ENCODE results near the gene NOC2L. TPM values are rescaled to one million over a fixed set of nuclear protein-coding genes. Genes with fewer than 3 reads are reported as not detected.

NOC2L gene
- polyA plus RNA-seq, 2 of the 4 experiments (the other 2 are of a cell fraction): 48.4 to 73.5 TPM

DNA sequence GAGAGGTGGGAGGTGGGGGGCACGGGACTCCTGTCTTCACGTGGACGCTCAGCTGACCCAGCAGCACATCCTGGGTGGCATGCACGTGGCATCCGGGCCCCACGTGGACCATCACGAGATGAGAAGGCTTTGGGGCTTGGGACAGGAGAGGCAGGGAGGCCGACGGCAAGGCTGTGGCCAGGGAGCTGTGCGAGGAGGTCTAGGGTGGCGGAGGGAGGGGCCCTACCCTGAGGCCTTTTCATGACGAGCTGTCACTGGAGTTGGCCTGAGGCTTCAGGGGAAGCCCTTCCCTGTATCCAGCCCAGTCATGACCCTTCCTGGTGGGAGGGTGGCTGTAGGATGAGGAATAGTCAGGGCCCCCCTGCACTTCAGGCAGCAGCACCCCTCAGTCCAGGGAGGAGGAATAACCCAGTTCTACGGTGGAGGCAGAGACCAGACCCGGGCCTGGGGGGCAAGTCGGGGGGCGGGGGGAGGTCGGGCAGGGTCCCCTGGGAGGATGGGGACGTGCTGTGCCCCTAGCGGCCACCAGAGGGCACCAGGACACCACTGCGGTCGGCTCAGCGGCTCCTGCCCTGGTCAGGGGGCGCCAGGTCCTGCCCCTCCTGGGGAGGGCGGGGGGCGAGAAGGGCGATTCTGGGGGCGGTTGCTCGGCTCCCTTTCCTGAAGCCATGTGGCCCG is 24.9 kb upstream of the NOC2L start (continued):
- TF ChIP-seq RCOR1 (IDR thresholded peaks at IDR 0.05; ENCODE audit: low read depth, low read length): no peak

DNA sequence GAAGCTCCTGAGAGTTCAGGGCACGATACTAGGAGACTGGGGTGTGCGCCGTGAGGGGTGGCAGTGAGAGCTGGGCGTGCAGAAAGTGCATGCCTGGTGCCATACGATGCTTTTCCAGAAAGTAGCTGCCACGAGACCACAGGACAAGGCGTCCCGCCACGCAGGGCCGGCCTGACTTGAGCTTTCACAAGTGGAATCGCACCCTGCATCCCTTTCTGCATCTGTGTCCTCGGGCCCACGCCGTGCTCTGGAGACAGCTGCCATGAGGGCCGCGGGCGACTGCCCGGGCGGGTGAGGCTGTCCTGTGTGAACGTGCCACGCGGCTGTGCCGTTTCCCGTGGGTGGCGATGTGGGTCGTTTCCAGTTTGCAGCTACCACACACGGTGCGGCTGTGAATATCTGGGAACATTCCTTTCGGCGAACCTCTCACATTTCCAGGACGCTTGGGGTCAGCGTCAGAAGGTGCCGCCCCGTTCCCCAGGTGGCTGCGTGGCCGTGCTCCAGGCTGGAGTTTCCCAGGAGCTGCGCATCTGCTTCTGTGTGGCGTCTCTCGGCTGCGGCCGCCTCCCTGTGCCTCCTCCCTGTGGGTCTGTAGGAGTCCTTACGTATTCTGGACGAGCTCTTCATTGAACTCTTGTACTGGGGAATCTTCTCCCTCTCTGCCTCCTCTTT is 23.8 kb upstream of the NOC2L start:
- H3K4me3 ChIP-seq: no peak overlapping the region
- no peak for ATAC-seq
- WGBS (ENCODE audit: missing lambda C conversion rate): 89% methylated on average over 27 of the region's 43 CpGs
- TF ChIP-seq JUNB (IDR thresholded peaks at IDR 0.05) (no peak), FOXS1 (CRISPR knock-in tag; IDR thresholded peaks at IDR 0.05) (no peak), ESRRA (IDR thresholded peaks at IDR 0.05; ENCODE audit: borderline replicate concordance, low read length) (no peak), FOSB (CRISPR knock-in tag; IDR thresholded peaks at IDR 0.05) (no peak), CBX8 (IDR thresholded peaks at IDR 0.05) (no peak), ZC3H11A (IDR thresholded peaks at IDR 0.05) (no peak), EP300 (IDR thresholded peaks at IDR 0.05) (no peak)
- TF ChIP-seq, protein P1, sequence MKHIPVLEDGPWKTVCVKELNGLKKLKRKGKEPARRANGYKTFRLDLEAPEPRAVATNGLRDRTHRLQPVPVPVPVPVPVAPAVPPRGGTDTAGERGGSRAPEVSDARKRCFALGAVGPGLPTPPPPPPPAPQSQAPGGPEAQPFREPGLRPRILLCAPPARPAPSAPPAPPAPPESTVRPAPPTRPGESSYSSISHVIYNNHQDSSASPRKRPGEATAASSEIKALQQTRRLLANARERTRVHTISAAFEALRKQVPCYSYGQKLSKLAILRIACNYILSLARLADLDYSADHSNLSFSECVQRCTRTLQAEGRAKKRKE (CRISPR knock-in tag; IDR thresholded peaks at IDR 0.05; ENCODE audit: low read depth): no peak
- H3K4me2 ChIP-seq: no peak overlapping the region
- ChIA-PET POLR2A (no interaction called here), CTCF (interaction anchor here (0.8 to 7.6 kb wide), 13 partner anchors 11 to 308 kb away, joined by 3 to 126 read pairs (median 8); partner anchors contain the start of genes HES4 and ISG15)
- no peaks in the 10 kb centered on the region for H3K4me1 ChIP-seq
- no peak for FAIRE-seq
- no peak for DNase-seq (ENCODE audit: low read depth in 1 of 2, low spot score in 1 of 2)
- no peak overlapping the region for H3K27ac ChIP-seq
- no peaks in the 10 kb centered on the region for H3K9me3 ChIP-seq

DNA sequence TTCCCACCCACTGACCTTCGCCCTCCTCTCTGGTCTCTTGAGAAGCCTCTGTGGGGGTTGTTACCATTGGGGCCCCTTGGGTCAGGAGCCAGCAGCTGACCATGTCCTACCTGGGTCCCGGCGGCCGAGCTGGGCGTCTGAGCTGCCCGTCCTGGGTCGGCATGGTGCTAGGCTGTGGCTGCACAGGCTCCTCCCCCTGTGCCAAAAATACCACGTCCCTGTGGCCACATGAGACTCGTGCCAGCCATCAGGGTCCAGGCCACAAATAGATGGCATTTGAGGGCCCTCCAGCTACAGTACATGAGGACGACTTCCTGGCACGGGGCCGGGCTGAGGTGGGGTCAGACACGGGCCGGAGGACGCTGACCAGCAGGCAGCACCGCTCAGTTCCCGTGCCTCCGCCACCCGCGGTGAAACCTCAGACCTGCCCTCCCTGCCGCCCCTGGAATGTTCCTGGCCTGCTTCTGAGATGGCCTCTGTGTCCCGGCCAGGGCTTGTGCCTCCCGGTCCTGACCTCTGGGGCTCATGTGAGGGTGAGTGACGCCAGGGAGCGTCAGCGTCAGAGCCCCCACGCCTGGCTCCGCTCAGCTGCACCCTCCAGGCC is 23.0 kb upstream of the NOC2L start, which contains the start of gene PERM1:
PERM1 (minus strand) TSS at position 139 of the 604 bp plus-strand sequence. CDS start 1,064 bp downstream, outside the sequence.
- FAIRE-seq: no peak
- POLR2A ChIA-PET: no interaction called here
- CTCF ChIA-PET: interaction anchor here (0.8 to 7.6 kb wide), 10 partner anchors 12 to 309 kb away, joined by 3 to 126 read pairs (median 18); partner anchors contain the start of genes HES4 and ISG15
- no peak for DNase-seq (ENCODE audit: low read depth in 1 of 2, low spot score in 1 of 2)
- TF ChIP-seq POLR2A (IDR thresholded peaks at IDR 0.05; ENCODE audit: low read length): no peak
- no peak for TF ChIP-seq ZFP36 (IDR thresholded peaks at IDR 0.05; ENCODE audit: borderline replicate concordance, partially characterized antibody)
- TF ChIP-seq, protein P2, sequence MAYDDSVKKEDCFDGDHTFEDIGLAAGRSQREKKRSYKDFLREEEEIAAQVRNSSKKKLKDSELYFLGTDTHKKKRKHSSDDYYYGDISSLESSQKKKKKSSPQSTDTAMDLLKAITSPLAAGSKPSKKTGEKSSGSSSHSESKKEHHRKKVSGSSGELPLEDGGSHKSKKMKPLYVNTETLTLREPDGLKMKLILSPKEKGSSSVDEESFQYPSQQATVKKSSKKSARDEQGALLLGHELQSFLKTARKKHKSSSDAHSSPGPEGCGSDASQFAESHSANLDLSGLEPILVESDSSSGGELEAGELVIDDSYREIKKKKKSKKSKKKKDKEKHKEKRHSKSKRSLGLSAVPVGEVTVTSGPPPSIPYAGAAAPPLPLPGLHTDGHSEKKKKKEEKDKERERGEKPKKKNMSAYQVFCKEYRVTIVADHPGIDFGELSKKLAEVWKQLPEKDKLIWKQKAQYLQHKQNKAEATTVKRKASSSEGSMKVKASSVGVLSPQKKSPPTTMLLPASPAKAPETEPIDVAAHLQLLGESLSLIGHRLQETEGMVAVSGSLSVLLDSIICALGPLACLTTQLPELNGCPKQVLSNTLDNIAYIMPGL (CRISPR knock-in tag; IDR thresholded peaks at IDR 0.05; ENCODE audit: borderline replicate concordance): no peak
- no peak for TF ChIP-seq FOXS1 (CRISPR knock-in tag; IDR thresholded peaks at IDR 0.05)
- TF ChIP-seq CHD4 (IDR thresholded peaks at IDR 0.05; ENCODE audit: borderline replicate concordance): no peak
- TF ChIP-seq SMC3 (IDR thresholded peaks at IDR 0.05): no peak
- no peak for TF ChIP-seq BHLHE40 (IDR thresholded peaks at IDR 0.05; ENCODE audit: low read depth, low read length)
- TF ChIP-seq RFX5 (IDR thresholded peaks at IDR 0.05): no peak
- no peak for TF ChIP-seq PHF8 (IDR thresholded peaks at IDR 0.05; ENCODE audit: borderline replicate concordance, low read depth)
- no peak for TF ChIP-seq HOXA7 (CRISPR knock-in tag; IDR thresholded peaks at IDR 0.05)
- no peak for TF ChIP-seq HOXB13 (CRISPR knock-in tag; IDR thresholded peaks at IDR 0.05; ENCODE audit: low read depth)
- no peak for TF ChIP-seq NR3C1 (IDR thresholded peaks at IDR 0.05)
- no peak for TF ChIP-seq HDAC2 (IDR thresholded peaks at IDR 0.05)
- no peak for TF ChIP-seq CBX8 (IDR thresholded peaks at IDR 0.05)
- TF ChIP-seq RAD21 (conservative IDR thresholded peaks at IDR 0.05 in 1 of 2, IDR thresholded peaks at IDR 0.05 in 1 of 2): no peak
- no peak for TF ChIP-seq HEYL (CRISPR knock-in tag; IDR thresholded peaks at IDR 0.05)
- no peak for TF ChIP-seq CEBPB (IDR thresholded peaks at IDR 0.05)
- TF ChIP-seq, protein P3, sequence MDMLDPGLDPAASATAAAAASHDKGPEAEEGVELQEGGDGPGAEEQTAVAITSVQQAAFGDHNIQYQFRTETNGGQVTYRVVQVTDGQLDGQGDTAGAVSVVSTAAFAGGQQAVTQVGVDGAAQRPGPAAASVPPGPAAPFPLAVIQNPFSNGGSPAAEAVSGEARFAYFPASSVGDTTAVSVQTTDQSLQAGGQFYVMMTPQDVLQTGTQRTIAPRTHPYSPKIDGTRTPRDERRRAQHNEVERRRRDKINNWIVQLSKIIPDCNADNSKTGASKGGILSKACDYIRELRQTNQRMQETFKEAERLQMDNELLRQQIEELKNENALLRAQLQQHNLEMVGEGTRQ (IDR thresholded peaks at IDR 0.05): no peak
- TF ChIP-seq JUNB (IDR thresholded peaks at IDR 0.05): no peak
- TF ChIP-seq, protein P4, sequence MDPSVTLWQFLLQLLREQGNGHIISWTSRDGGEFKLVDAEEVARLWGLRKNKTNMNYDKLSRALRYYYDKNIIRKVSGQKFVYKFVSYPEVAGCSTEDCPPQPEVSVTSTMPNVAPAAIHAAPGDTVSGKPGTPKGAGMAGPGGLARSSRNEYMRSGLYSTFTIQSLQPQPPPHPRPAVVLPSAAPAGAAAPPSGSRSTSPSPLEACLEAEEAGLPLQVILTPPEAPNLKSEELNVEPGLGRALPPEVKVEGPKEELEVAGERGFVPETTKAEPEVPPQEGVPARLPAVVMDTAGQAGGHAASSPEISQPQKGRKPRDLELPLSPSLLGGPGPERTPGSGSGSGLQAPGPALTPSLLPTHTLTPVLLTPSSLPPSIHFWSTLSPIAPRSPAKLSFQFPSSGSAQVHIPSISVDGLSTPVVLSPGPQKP (IDR thresholded peaks at IDR 0.05; ENCODE audit: low read depth, low read length): no peak
- Histone ChIP-seq H3K4me3 (no peak within 1 kb of the TSS), H3K9me3 (no peaks in the 10 kb centered on the region), H3K27ac (no peak within 1 kb of the TSS), H3K4me2 (no peak within 1 kb of the TSS), H3K4me1 (no peaks in the 10 kb centered on the region)
- ATAC-seq: no peak
- WGBS (ENCODE audit: missing lambda C conversion rate): 80% methylated on average over 3 of the region's 28 CpGs

Data from A549 (cell line).